Measurements from ENCODE around the gene GIT2. TPM values are rescaled to one million over a fixed set of nuclear protein-coding genes. Genes with fewer than 3 reads are reported as not detected.

The GIT2 gene
- total RNA-seq, 1 experiment from 2014 or later = 36.7 TPM

DNA sequence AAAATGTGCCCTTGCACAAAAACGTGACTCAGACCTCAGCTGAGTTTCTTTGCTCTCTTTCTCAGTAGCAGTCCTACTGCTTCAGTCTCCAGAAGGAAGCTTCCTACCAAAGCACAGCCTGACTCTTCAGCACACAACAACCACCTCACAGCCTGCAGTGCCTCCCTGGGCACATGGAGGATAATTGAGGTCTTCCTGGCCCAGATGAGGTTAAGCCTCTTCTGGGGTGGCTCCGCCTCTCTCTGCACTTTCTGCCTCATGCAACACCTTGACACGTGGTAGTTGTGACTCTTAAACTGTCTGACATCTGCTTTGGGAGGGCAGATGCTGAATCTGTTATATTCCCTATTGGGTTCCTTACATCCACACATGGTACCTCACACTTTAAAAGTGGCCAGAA, 33.8 kb downstream of the GIT2 start:
- H2AFZ ChIP-seq = no peak overlapping the region
- peaks cover 12% of the 10 kb centered on the region for H3K4me1 ChIP-seq (replicated peaks; ENCODE audit: insufficient read depth)
- no peaks in the 10 kb centered on the region for H3K9me3 ChIP-seq (ENCODE audit: insufficient read depth, low read depth)
- intact Hi-C loops (cut with micrococcal nuclease; ENCODE audit: unreplicated experiment) = no loop called here
- H3K36me3 ChIP-seq (ENCODE audit: low read depth) = peaks cover 16% of the 10 kb centered on the region
- no TSS peak for BruUV-seq (replicated peaks)
- ChIA-PET CTCF (no interaction called here), POLR2A (ENCODE audit: unreplicated experiment) (no interaction called here)
- no peaks in the 10 kb centered on the region for H3K27me3 ChIP-seq (ENCODE audit: insufficient read depth, low read depth)
- peaks cover 20% of the 10 kb centered on the region; the same call in 1 of the 2 replicates for H3F3A ChIP-seq (ENCODE audit: insufficient read depth, low read depth)
- H3K4me3 ChIP-seq = no peak overlapping the region
- TF ChIP-seq, protein P1, sequence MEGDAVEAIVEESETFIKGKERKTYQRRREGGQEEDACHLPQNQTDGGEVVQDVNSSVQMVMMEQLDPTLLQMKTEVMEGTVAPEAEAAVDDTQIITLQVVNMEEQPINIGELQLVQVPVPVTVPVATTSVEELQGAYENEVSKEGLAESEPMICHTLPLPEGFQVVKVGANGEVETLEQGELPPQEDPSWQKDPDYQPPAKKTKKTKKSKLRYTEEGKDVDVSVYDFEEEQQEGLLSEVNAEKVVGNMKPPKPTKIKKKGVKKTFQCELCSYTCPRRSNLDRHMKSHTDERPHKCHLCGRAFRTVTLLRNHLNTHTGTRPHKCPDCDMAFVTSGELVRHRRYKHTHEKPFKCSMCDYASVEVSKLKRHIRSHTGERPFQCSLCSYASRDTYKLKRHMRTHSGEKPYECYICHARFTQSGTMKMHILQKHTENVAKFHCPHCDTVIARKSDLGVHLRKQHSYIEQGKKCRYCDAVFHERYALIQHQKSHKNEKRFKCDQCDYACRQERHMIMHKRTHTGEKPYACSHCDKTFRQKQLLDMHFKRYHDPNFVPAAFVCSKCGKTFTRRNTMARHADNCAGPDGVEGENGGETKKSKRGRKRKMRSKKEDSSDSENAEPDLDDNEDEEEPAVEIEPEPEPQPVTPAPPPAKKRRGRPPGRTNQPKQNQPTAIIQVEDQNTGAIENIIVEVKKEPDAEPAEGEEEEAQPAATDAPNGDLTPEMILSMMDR (conservative IDR thresholded peaks at IDR 0.05) = no peak
- TF ChIP-seq EZH2 (IDR thresholded peaks at IDR 0.05; ENCODE audit: low read depth) = no peak
- H3K79me2 ChIP-seq (ENCODE audit: low read depth) = no peaks in the 10 kb centered on the region
- H3K27ac ChIP-seq = no peak overlapping the region
- H3K9me2 ChIP-seq (ENCODE audit: insufficient read depth) = no peaks in the 10 kb centered on the region
- no peak for DNase-seq
- H3K4me2 ChIP-seq = no peak overlapping the region
- no peaks in the 10 kb centered on the region for H4K20me1 ChIP-seq (ENCODE audit: insufficient read depth)

DNA sequence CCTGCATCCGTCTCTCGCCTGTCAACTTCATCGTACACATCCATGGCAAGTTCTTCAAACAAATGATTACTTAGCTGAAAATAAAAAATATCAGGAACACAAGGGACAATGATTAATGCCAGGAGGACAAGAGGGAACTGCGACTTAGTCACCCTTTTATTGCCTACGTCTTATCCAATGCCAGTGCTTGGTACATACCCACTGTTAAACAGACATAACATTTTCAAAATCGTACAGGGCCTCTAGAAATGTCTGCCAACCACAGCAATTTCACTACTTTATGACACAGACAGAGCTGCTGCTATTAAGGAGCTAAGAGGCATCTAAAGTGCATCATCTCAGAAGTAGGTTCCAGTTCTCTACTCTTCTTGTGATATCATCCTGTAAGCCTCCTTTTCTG, 34.6 kb downstream of the GIT2 start:
- intact Hi-C loops (cut with micrococcal nuclease; ENCODE audit: unreplicated experiment) = no loop called here
- peaks cover 4% of the 10 kb centered on the region; the same call in 1 of the 2 replicates for H3K4me1 ChIP-seq (replicated peaks; ENCODE audit: insufficient read depth)
- H3K4me3 ChIP-seq = no peak overlapping the region
- no peak overlapping the region for H3K4me2 ChIP-seq
- peaks cover 16% of the 10 kb centered on the region for H3K36me3 ChIP-seq (ENCODE audit: low read depth)
- H3K9me2 ChIP-seq (ENCODE audit: insufficient read depth) = no peaks in the 10 kb centered on the region
- H2AFZ ChIP-seq = no peak overlapping the region
- no TSS peak for BruUV-seq (replicated peaks)
- H3K27me3 ChIP-seq (ENCODE audit: insufficient read depth, low read depth) = no peaks in the 10 kb centered on the region
- peaks cover 12% of the 10 kb centered on the region; the same call in 1 of the 2 replicates for H3F3A ChIP-seq (ENCODE audit: insufficient read depth, low read depth)
- no peak overlapping the region for H3K27ac ChIP-seq
- H4K20me1 ChIP-seq (ENCODE audit: insufficient read depth) = no peaks in the 10 kb centered on the region
- ChIA-PET POLR2A (ENCODE audit: unreplicated experiment) (no interaction called here), CTCF (no interaction called here)
- TF ChIP-seq, protein P1 (conservative IDR thresholded peaks at IDR 0.05) = no peak
- no peak for DNase-seq
- no peaks in the 10 kb centered on the region for H3K9me3 ChIP-seq (ENCODE audit: insufficient read depth, low read depth)
- H3K79me2 ChIP-seq (ENCODE audit: low read depth) = no peaks in the 10 kb centered on the region

DNA sequence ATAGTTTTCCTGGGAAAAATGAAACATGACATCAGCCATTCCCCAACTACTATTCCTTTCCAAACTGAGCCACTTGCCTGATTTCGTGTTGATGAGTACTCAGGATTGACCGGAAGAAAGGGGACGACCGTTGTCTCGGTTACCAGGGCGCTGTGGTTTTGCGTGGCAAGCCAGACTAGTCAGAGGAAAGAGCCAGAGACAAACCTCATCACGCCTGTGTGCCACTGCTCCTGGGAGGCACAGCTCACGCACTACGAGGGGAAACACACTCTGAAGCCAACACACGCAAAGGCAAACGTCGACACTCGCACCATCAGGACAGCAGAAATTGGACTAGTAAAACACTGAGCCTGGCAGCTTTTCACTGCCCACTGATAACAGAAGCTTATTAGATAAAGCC, 35.0 kb downstream of the GIT2 start:
- Histone ChIP-seq H2AFZ (no peak overlapping the region), H4K20me1 (ENCODE audit: insufficient read depth) (no peaks in the 10 kb centered on the region), H3K79me2 (ENCODE audit: low read depth) (no peaks in the 10 kb centered on the region), H3K4me2 (no peak overlapping the region), H3K36me3 (ENCODE audit: low read depth) (peaks cover 16% of the 10 kb centered on the region), H3K9me2 (ENCODE audit: insufficient read depth) (no peaks in the 10 kb centered on the region), H3K4me3 (no peak overlapping the region), H3F3A (ENCODE audit: insufficient read depth, low read depth) (0 out of 2 replicates have a peak, but pooled peaks cover 10% of the 10 kb centered on the region), H3K4me1 (replicated peaks; ENCODE audit: insufficient read depth) (no peaks in the 10 kb centered on the region; the same call in 1 of the 2 replicates), H3K9me3 (ENCODE audit: insufficient read depth, low read depth) (no peaks in the 10 kb centered on the region), H3K27me3 (ENCODE audit: insufficient read depth, low read depth) (no peaks in the 10 kb centered on the region), H3K27ac (no peak overlapping the region)
- ChIA-PET POLR2A (ENCODE audit: unreplicated experiment) (no interaction called here), CTCF (no interaction called here)
- BruUV-seq (replicated peaks) = no TSS peak
- TF ChIP-seq, protein P1 (conservative IDR thresholded peaks at IDR 0.05) = no peak
- no peak for TF ChIP-seq EZH2 (IDR thresholded peaks at IDR 0.05; ENCODE audit: low read depth)
- intact Hi-C loops (cut with micrococcal nuclease; ENCODE audit: unreplicated experiment) = no loop called here
- DNase-seq = no peak
